ENCODE data around the gene BMPR1A. TPM values are rescaled to one million over a fixed set of nuclear protein-coding genes. Genes with fewer than 3 reads are reported as not detected.
"Not testable (repeated sequence)": the region's sequence is repeated elsewhere in the genome, so short reads cannot be mapped to it uniquely, and the experiment has no call there.

Gene BMPR1A
- total RNA-seq, 1 donor from 2014 or later = 0.51 TPM

DNA sequence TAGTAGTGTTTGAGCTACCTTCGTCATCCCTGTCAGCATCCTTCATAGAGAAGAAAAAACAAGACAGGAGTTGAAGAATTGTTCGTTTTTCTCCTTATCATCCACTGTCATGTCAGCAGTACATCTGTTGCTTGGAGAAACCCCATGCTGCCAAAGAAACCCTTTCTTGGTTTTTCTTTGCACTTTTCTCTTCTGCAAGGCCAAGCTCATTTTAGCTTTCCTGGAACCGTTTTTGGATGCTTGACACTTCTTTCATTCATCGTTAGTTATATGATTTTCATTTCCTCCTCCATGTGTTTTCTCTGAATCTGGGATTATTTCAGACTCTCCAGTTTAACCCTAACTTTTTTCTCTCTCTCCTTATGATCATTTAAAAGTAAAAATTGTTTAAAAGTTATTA is 142.1 kb downstream of the BMPR1A start:
- no peak for DNase-seq

DNA sequence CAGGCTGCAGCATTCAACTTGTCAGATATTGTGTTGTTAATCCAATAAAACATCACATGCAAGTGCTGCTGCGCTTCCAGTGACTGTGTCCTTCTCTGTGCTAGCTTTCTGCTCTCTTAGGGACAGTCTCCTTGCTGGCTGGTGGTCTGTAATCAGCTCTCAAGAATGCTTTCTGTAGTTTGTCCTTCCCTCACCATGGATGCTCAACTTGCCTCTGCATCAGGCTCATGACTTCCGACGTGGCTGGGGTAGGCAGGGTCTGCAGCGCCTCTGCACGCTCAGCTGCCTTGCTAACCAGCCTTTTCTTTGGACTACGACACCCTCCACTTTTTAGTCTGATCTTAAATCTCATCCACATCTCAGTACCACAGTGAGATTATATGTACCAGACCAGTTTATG is 142.7 kb downstream of the BMPR1A start:
- no peak for DNase-seq

DNA sequence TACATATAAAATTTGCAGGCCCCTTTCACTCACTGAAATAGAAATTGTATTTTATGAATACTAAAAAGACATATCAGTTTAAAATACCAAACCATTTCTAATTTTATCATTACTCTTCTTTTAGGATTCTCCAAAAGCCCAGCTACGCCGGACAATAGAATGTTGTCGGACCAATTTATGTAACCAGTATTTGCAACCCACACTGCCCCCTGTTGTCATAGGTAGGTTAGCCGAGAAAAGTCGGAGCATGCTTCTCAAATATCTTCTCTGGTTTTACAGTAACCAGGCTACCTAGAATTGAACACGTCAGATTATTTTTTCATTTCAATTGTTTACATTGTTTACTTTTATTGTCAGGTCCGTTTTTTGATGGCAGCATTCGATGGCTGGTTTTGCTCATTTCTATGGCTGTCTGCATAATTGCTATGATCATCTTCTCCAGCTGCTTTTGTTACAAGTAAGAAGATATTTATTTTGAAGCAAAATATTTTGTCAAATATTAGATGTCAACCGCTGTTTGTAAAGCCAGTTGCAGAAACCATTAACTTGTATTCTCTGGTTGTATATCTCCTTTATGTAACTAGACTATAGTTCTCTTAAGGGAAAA is 143.4 kb downstream of the BMPR1A start:
- DNase-seq = peak; percentile 84

DNA sequence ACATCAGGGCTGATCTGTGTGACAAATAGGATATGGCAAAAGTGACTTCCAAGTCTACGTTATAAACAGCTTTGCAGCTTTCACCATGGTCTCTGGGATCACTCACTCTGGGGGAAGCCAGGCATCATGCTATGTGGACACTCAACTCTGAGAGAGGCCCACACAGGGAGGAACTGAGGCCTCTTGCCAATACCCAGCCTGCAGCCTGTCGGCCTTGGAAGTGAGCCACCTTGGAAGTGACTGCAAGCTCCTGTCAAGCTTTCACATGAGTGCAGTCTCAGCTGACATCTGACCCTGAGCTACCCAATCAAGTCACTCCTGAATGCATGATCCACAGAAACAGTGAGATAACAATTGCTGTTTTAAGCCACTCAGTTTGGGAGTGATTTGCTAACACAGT is 144.5 kb downstream of the BMPR1A start:
- no peak for DNase-seq

DNA sequence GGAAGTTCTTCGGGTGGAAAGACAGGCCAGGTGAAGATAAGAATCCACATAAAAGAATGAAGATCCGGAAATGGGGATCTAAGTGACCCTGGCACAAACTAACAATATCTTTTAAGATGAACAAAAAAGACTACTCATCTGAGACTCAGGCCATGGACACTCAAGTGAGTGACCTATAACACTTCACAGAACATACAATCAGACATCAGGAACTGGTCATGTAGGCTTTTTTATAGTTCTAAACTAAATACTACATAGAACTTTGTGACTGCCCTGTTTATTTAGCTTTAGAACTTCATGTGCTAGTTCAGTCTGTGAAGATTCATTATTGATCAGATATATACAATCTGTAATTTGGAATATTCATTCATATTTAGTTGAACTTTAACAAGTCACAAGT is 148.2 kb downstream of the BMPR1A start:
- no peak for DNase-seq

DNA sequence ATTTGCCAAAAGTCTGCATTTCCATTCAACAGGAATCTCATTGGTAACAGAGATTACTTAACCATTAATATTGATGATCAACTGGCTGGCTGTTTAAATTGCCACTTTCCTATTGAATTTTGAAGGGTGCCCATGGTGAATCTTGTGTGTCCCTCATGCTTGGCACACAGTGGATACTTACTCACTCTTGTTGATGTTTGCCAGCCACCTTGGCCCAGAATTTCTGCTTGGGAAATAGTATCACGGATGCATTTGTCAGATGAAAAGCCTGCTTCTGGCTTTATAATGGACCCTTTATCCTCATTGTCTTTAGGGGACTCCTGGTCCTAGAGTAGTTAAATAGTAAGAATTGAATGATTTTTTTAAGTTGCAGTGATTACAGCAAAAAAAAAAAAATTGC is 149.0 kb downstream of the BMPR1A start:
- no peak for DNase-seq

DNA sequence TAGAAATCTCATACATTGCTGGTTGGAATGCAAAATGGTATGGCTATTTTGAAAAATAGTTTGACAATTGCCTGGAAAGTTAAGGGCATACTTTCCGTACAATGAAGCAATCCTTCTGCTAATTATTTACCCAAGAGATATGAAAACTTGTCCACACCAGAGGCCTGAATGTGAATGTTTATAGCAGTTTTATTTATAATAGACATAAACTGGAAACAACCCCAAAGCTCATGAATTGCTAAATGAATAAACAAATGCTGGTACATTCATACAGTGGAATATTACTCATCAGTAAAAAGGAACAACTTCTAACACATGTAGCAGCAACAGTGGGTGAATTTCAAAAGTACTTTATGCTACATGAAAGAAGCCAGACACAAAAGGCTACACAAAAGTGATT is 158.3 kb downstream of the BMPR1A start:
- no peak for DNase-seq

DNA sequence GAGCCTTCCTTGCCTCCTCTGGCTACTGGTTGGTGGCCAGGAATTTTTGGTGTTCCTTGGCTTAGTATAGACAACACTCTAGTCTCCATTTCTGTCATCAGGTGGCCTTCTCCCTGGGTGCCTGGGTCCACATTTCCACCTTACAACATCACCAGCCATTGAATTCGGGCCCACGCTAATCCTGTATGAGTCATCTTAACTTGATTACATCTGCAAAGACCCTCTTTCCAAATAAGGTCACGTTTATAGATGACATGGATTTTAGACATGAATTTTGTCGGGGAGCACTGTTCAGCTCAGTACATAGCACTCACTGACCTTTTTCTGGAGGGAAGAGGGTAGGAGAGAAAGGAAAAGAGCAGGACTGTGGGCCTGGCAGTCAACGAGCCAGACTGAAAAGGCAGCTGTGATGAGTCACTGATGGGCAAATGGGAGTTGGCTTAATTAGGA is 161.6 kb downstream of the BMPR1A start:
- DNase-seq = peak; percentile 16

DNA sequence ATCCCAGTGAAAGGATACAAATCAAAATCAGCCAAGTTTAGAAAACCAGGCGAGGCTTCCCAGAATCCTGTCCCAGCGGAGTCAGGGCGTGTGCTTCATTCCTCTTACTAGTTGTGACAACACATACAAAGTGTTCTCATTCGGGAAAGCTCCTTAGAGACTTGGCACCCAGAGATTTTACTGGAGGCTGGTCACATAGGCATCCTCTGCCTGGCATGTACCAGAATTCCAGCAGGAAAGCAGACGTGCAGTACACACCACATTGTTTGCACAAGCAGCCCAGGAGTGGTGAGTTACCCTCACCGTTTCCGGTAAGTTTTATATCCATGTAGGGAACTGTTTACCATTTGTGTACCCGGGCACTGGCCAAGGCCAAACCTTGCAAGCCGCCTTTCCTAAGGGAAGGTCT is 166.1 kb downstream of the BMPR1A start:
- DNase-seq = no peak

DNA sequence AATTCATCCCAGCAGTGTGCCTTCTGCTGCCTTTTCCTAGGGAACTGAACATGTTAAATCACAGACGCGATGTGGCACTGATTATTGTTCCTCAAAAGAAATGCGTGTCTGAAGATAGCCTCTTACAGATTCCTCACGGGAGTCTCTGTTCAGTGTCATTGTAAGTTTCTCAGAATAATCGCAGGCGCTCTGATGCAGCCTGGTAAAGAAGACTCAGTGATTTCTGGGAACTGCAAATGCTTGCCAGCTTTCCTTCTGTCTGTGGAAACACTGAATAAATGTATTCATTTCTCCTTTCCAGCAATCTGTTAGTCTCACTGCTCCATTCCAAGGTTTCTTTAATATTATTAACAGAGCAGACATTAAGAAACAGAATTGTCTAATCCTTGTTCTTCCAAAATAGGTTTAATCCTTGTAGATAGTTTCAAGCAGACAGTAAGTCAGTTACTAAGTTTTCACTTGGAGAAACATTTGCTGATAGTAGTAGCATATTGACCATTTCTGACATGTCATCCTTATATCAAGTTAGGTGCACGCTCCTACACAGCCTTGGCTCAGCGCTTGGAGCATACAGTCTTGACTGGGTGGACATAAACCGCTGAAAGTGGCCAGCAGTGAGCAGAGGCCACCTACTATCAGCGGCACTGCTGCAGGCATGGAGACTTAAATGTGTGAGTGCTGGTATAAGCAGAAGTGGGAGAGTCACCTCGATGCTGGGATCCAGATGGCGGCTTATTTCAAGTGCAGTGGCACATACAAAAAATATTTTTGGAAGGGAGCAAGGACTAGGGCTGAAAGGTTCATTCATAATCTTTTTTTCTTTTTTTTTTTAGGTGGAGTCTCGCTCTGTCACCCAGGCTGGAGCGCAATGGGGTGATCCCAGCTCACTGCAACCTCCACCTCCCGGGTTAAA is 173.3 kb downstream of the BMPR1A start:
- DNase-seq = no peak

DNA sequence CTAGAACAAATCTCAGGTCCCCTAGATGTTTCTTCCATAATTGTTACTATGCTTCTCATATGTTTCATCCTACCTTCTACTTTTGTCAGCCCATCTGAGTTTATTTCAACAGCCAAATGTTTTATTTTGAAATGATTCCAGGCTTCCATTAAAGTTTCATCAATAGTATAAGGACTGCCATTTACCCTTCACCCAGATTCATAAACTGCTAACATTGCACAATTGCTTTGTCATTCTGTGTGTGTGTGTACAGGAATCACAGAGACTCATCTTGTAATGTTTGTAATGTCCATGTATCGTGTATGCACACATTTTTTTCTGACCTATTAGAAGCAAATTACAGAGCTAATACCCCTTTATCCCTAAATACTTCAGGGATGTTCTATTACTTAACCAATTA is 175.5 kb downstream of the BMPR1A start:
- DNase-seq = no peak

DNA sequence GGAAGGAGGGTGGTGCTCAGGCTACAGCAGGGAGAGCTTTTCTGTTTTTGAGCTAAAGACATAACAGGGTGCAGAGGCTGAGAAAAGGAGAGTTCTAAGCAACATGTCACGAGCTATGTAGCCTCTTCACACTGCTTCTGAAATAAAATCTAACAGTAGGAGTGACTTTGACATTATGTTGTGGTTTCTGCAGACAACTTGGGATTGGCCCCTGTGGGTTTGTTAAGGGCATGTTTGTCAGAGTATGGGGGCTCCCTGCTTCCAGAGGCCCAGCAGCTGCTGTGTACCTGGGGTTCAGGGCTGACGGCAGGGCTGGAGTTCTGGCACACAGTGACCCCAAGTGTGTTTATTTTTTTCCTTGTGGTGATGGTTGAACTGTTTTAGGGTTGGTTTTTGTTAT is 176.3 kb downstream of the BMPR1A start:
- no peak for DNase-seq

DNA sequence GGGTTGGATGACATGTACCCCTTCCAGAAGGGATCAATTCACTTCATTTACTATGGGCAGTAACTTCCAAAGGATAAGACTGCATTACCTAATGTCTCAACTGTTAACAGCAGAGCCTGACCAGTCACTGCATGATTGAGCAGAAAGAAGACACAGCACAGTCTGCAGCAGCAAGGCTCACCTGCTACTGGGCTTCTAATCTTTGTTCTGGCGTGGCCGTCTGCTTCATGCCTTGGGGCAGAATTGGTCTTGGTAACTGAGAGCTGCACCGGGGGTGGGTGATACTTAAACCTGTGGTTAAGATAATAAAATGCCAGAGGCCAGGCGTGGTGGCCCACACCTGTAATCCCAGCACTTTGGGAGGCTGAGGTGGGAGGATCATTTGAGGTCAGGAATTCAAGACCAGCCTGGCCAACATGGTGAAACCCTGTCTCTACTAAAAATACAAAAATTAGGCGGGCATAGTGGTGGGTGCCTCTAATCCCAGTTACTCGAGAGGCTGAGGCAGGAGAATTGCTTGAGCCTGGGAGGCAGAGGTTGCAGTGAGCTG is 177.8 kb downstream of the BMPR1A start:
- DNase-seq = not testable (repeated sequence)

DNA sequence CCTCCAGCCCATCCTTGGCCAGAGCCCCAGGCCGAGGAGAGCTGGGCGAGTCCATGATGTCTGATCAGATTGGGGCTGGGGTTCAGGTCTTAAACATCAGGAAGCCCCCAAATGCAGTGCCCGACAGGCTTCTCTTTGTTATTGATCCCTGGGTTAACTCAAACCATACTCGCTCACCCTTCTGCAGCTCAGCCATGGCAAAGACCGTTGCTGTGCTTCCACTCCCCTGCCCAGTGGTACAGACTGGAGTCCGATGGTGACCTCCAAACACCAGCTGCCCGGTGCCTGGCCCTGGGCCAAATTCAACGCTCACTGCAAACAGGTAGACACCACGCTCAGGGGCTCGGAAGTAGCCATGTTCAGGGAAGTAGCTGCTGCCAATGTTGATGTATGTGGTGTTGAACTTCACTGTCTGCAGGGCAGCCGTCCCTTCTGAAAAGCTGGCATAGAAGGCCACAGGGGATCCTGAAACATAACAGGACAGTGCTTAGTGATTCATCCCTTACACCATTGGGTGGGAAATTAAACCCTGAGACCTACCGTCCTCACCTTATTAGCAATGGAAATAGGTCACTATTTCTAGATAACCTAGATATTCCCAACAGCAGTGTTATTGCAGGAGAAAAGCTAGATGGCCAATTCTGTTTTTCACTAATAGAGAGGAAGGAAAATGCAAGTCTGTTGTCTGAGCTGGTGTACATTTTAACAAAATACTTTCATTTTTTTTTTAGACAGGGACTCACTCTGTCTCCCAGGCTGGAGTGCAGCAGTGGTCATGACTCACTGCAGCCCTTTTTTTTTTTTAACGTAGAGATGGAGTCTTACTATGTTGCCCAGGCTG is 180.5 kb downstream of the BMPR1A start:
- no peak for DNase-seq

DNA sequence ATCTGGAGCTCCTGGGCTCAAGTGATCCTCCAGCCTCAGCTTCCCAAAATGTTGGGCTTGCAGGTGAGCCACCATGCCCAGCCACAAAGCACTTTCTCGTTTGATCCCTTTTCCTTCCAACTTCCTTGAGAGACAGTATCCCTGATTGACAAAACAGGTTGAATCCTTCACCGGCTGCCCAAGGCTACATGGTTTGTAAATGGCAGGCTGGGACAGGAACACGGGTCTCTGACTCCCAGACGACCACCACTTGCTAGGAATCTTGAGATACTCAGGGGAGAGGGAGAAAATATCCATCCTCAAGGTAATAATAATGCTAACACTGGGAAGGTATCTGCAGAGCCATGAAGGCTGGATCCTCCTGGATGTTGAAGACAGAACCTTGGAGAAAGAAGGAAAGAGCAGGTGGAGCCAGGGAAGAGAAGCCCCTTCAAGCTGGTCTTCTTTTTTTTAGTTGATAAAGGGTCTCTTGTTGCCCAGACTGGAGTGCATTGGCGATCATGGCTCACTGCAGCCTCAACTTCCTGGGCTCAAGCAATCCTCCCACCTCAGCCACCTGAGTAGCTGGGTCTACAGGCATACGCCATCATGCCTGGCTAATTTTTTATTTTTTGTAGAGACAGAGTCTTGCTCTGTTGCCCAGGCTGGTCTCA is 181.2 kb downstream of the BMPR1A start:
- no peak for DNase-seq

DNA sequence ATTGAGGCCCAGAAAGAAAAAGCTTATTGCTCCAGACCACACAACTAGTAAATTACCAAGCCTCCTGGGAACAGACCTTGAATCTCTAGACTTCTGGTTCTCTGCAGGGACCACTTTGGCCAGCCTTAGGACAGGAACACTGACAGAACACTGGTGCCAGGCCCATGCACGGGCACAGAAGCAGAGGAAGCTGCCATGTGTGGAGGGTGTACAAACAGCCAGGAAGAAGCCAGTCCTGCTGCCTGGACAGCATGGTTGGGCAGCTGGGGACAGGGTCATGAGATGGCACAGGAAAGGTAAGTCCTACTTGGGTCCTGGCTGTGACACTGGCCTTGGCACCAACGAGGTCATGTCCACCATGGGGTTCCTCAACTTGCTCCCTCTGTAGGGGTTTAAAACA is 181.8 kb downstream of the BMPR1A start:
- no peak for DNase-seq

DNA sequence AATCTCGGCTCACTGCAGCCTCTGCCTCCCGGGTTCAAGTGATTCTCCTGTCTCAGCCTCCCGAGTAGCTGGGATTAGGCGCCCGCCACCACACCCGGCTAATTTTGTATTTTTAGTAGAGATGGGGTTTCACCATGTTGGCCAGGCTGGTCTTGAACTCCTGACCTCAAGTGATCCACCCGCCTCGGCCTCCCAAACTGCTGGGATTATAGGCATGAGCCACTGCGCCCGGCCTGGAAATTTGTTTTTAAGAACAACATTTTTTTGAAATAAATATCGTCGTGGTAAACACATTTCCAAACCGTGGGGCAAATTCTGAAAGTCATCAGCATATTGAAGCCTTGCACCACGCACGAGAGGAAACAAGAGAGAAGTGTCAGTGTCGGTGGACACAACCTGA is 183.7 kb downstream of the BMPR1A start:
- not testable (repeated sequence) for DNase-seq

DNA sequence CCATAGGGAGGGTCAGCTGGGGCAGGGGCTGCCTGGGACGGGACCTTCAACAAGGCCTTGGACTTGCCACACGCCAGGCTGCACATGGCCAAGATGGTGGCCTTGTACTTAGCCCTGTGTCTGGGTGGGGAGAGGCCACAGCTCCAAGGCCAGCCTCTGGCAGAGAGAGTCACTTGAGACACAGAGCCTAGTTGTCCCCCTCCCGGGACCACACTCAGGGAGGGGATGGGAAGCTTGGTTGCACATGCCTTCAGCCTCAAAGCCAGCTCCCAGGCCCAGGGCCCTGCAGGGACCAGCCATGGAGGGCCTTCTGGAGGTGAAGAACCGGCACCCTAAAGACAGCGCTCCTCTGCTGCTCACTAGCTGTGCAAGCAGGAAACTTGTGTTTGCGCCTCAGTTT is 184.3 kb downstream of the BMPR1A start:
- no peak for DNase-seq

DNA sequence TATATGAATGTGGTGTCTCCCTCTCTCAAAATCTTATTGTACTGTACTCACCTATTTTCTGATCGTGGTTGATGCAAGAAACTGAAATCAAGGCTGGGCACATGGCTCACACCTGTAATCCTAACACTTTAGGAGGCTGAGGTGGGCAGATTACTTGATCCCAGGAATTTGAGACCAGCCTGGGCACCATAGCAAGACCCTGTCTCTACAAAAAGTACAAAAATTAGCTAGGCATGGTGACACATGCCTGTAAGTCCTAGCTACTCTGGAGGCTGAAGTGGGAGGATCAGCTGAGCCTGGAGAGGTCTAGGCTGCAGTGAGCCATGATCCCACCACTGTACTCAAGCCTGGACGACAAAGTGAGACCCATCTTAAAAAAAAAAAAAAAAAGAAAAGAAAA is 185.0 kb downstream of the BMPR1A start:
- no peak for DNase-seq

DNA sequence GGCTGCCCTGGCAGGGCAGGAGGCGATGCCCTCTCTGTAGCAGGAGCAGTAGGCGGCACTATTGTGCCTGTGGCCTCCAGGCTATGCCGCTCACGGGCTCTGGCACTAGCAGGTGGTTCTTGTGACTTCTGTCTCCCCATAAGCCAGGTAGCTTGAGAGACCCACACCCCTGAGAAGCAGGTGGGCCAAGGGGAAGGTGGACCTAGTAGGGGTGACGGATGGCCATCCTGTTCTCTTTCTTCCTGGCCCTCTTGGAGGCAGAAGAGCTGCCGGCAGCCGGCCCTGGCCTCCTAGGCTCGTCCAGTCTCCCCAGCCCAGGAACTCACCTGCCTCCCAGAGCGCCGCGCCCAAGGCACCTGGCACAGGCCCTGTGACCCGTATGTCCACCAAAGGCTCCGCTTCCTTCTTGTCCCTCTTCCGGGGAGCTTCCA is 185.6 kb downstream of the BMPR1A start:
- no peak for DNase-seq

DNA sequence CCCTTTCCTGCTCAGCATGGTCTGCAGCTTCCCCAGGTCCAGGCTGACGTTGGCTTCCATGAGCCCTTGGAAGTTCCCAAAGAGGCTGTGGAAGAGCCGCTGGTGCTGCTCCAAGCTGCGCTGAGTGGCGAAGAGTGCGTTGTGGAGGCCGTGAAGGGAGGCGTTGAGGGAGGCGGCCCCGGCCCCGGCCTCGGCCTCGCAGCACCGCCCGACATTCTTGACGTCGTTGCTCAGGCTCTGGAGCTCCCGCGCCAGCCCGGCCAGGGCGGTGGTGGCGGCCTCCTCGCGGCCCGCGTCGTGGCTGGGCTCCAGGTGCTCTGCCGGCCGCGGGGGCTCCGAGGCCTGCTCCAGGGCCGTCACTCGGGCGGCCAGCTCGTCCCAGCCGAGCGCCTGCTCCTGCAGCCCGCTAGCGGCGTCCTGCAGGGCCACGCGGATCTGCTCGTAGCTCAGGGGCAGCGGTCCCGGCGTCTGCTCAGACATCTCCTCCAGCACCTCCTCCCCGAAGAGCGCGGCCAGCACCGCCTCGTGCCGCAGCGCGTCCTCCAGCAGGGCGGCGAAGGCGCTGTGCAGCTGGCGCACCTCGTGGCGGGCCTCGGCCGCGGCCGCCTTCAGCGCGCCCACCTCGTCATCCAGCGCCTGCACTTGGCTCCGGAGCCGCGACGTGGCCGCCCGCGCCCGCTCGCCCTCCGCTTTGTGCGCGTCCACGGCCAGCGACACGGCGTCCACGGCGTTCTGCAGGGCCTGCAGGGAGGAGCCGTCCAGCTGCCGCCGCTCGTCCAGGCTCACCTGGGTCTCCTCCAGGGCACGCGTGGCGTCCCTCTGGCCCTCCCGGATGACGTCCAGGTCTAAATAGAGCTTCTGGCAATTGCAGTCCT is 186.3 kb downstream of the BMPR1A start:
- DNase-seq = no peak

All from dermis blood vessel endothelial cell (primary cell).